MG63 (cell line): Measurements from ENCODE around the gene HOXB1. TPM values are rescaled to one million over a fixed set of nuclear protein-coding genes. Genes with fewer than 3 reads are reported as not detected.

Experiments
- DNase-seq: peaks from one replicate; pipeline ENCODE4 v3.0.0-alpha.2; 2020
- H3K27me3 ChIP-seq: fragments of 250-450 bp; sonication (Bioruptor Pico); 2 replicates; pipeline ENCODE4 v1.5.1; 2020; ENCODE audit warnings: mild to moderate bottlenecking, moderate library complexity
- H3K36me3 ChIP-seq: fragments of 250-450 bp; sonication (Bioruptor Pico); 2 replicates; pipeline ENCODE4 v1.5.1; 2020; ENCODE audit warnings: mild to moderate bottlenecking, moderate library complexity
- H3K4me3 ChIP-seq: fragments of 250-450 bp; sonication (Bioruptor Pico); 2 replicates; pipeline ENCODE4 v1.5.1; 2020; ENCODE audit warnings: mild to moderate bottlenecking, moderate library complexity
- H3K9me3 ChIP-seq: fragments of 250-450 bp; sonication (Bioruptor Pico); 2 replicates; pipeline ENCODE4 v1.5.1; 2020; ENCODE audit warnings: mild to moderate bottlenecking, moderate library complexity
- total RNA-seq: library from RNA; depleted of rRNA; stranded (reverse); fragments of >200 nt; shearing (Covaris generic); gene quantifications from 2 replicates; pipeline ENCODE4 v1.2.3, GENCODE V29; 2014; ENCODE audit warnings: low replicate concordance

The HOXB1 gene
- total RNA-seq, 1 experiment from 2014 or later: not detected

GRCh38 chr17:48569674-48570324, 39.0 kb upstream of the HOXB1 start:
- Histone ChIP-seq H3K9me3 (no peaks in the 10 kb centered on the region), H3K4me3 (peak overlapping the region; percentile 34), H3K36me3 (peaks cover 53% of the 10 kb centered on the region), H3K27me3 (no peaks in the 10 kb centered on the region)
- DNase-seq: no peak

- no peak for DNase-seq
- peak overlapping the region; percentile 36 for H3K4me3 ChIP-seq
- H3K27me3 ChIP-seq: no peaks in the 10 kb centered on the region
Measured at GRCh38 chr17:48569240-48569582, 38.4 kb upstream of the HOXB1 start.

GRCh38 chr17:48568499-48569239, 37.9 kb upstream of the HOXB1 start:
- no peaks in the 10 kb centered on the region for H3K27me3 ChIP-seq
- H3K36me3 ChIP-seq: peaks cover 56% of the 10 kb centered on the region
- no peaks in the 10 kb centered on the region for H3K9me3 ChIP-seq
- peak overlapping the region; percentile 36 for H3K4me3 ChIP-seq
- no peak for DNase-seq

More at GRCh38 chr17:48569240-48569582, 38.4 kb upstream of the HOXB1 start:
- H3K9me3 ChIP-seq: no peaks in the 10 kb centered on the region
- H3K36me3 ChIP-seq: peaks cover 57% of the 10 kb centered on the region

GRCh38 chr17:48567646-48568354, 37.0 kb upstream of the HOXB1 start:
- Histone ChIP-seq H3K36me3 (peaks cover 60% of the 10 kb centered on the region), H3K9me3 (no peaks in the 10 kb centered on the region), H3K27me3 (no peaks in the 10 kb centered on the region), H3K4me3 (peak overlapping the region; percentile 36)
- DNase-seq: no peak

- no peak for DNase-seq
- no peaks in the 10 kb centered on the region for H3K27me3 ChIP-seq
Measured at GRCh38 chr17:48567209-48567608, 36.4 kb upstream of the HOXB1 start.

GRCh38 chr17:48566717-48567116, 35.9 kb upstream of the HOXB1 start:
- no peaks in the 10 kb centered on the region for H3K27me3 ChIP-seq
- H3K36me3 ChIP-seq: peaks cover 65% of the 10 kb centered on the region
- no peak for DNase-seq
- no peaks in the 10 kb centered on the region for H3K9me3 ChIP-seq
- no peak overlapping the region for H3K4me3 ChIP-seq

More at GRCh38 chr17:48567209-48567608, 36.4 kb upstream of the HOXB1 start:
- no peaks in the 10 kb centered on the region for H3K9me3 ChIP-seq
- peaks cover 63% of the 10 kb centered on the region for H3K36me3 ChIP-seq
- H3K4me3 ChIP-seq: no peak overlapping the region

- Histone ChIP-seq H3K9me3 (no peaks in the 10 kb centered on the region), H3K36me3 (peaks cover 66% of the 10 kb centered on the region), H3K4me3 (no peak overlapping the region), H3K27me3 (no peaks in the 10 kb centered on the region)
- DNase-seq: no peak
Measured at GRCh38 chr17:48565925-48566710, 35.3 kb upstream of the HOXB1 start.

- DNase-seq: no peak
- H3K27me3 ChIP-seq: no peaks in the 10 kb centered on the region
Measured at GRCh38 chr17:48565022-48565554, 34.3 kb upstream of the HOXB1 start.

GRCh38 chr17:48564188-48565021, 33.6 kb upstream of the HOXB1 start:
- DNase-seq: peak; percentile 72
- Histone ChIP-seq H3K36me3 (peaks cover 56% of the 10 kb centered on the region), H3K9me3 (no peaks in the 10 kb centered on the region), H3K27me3 (no peaks in the 10 kb centered on the region), H3K4me3 (peak overlapping the region; percentile 49)

More at GRCh38 chr17:48565022-48565554, 34.3 kb upstream of the HOXB1 start:
- H3K9me3 ChIP-seq: no peaks in the 10 kb centered on the region
- H3K36me3 ChIP-seq: peaks cover 58% of the 10 kb centered on the region
- H3K4me3 ChIP-seq: peak overlapping the region; percentile 49

- Histone ChIP-seq H3K36me3 (peaks cover 62% of the 10 kb centered on the region), H3K9me3 (no peaks in the 10 kb centered on the region), H3K4me3 (peak overlapping the region; percentile 39), H3K27me3 (no peaks in the 10 kb centered on the region)
- DNase-seq: no peak
Measured at GRCh38 chr17:48563867-48564187, 33.0 kb upstream of the HOXB1 start.

GRCh38 chr17:48563385-48563838, 32.6 kb upstream of the HOXB1 start:
- no peaks in the 10 kb centered on the region for H3K27me3 ChIP-seq
- H3K9me3 ChIP-seq: no peaks in the 10 kb centered on the region
- peaks cover 66% of the 10 kb centered on the region for H3K36me3 ChIP-seq
- H3K4me3 ChIP-seq: peak overlapping the region; percentile 39
- DNase-seq: no peak

- DNase-seq: no peak
- Histone ChIP-seq H3K27me3 (no peaks in the 10 kb centered on the region), H3K4me3 (peak overlapping the region; percentile 39), H3K36me3 (peaks cover 68% of the 10 kb centered on the region), H3K9me3 (no peaks in the 10 kb centered on the region)
Measured at GRCh38 chr17:48562934-48563333, 32.1 kb upstream of the HOXB1 start.

GRCh38 chr17:48561884-48562810, 31.3 kb upstream of the HOXB1 start:
- Histone ChIP-seq H3K27me3 (no peaks in the 10 kb centered on the region), H3K9me3 (no peaks in the 10 kb centered on the region), H3K4me3 (no peak overlapping the region), H3K36me3 (peaks cover 67% of the 10 kb centered on the region)
- no peak for DNase-seq

GRCh38 chr17:48559840-48560817, 29.3 kb upstream of the HOXB1 start:
- Histone ChIP-seq H3K9me3 (no peaks in the 10 kb centered on the region), H3K36me3 (peaks cover 54% of the 10 kb centered on the region), H3K4me3 (no peak overlapping the region), H3K27me3 (no peaks in the 10 kb centered on the region)
- DNase-seq: no peak
